COLO829 (cell line): Measurements from ENCODE around the gene PPT2.

ENCODE experiments used
- DNase-seq: peaks from one replicate; pipeline ENCODE4 v3.0.0; 2012; ENCODE audit warnings: low spot score

Gene PPT2

GRCh38 chr6:32151863-32152768 is 1.8 kb upstream of the PPT2 start, which contains the start of gene PRRT1:
TSS of gene PRRT1 (minus strand) at chr6:32151939. CDS start at chr6:32151827, 112 bp downstream.
- no peak for DNase-seq

- DNase-seq, result no peak
Measured at GRCh38 chr6:32152769-32153563, 975 bp upstream of the PPT2 start.

- DNase-seq, result peak; percentile 50
Measured at GRCh38 chr6:32154514-32155161, 697 bp downstream of the PPT2 start.

- DNase-seq, result no peak
Measured at GRCh38 chr6:32156891-32157290, 3.0 kb downstream of the PPT2 start.

GRCh38 chr6:32158052-32158451 is 4.1 kb downstream of the PPT2 start:
- no peak for DNase-seq

GRCh38 chr6:32163559-32164258 is 9.8 kb downstream of the PPT2 start:
- DNase-seq, result peak; percentile 97

GRCh38 chr6:32164295-32164694 is 10.4 kb downstream of the PPT2 start, which contains the start of gene EGFL8:
TSS of gene EGFL8 (plus strand) at chr6:32164595. CDS start at chr6:32166166, 1,571 bp downstream.
- no peak for DNase-seq

GRCh38 chr6:32166411-32167061 is 12.6 kb downstream of the PPT2 start:
- no peak for DNase-seq

- no peak for DNase-seq
Measured at GRCh38 chr6:32167154-32167760, 13.3 kb downstream of the PPT2 start.

- DNase-seq, result no peak
Measured at GRCh38 chr6:32167761-32168262, 13.9 kb downstream of the PPT2 start.

- DNase-seq, result no peak
Measured at GRCh38 chr6:32168350-32168749, 14.4 kb downstream of the PPT2 start.

GRCh38 chr6:32168807-32169591 is 15.1 kb downstream of the PPT2 start:
- no peak for DNase-seq

- DNase-seq, result no peak
Measured at GRCh38 chr6:32170294-32170693, 16.4 kb downstream of the PPT2 start.

GRCh38 chr6:32171234-32171633 is 17.3 kb downstream of the PPT2 start:
- no peak for DNase-seq

GRCh38 chr6:32173051-32173727 is 19.2 kb downstream of the PPT2 start:
- DNase-seq, result no peak

GRCh38 chr6:32174416-32174815 is 20.5 kb downstream of the PPT2 start:
- DNase-seq, result no peak

GRCh38 chr6:32175322-32175710 is 21.4 kb downstream of the PPT2 start:
- no peak for DNase-seq

GRCh38 chr6:32175711-32176475 is 22.0 kb downstream of the PPT2 start, which contains the start of gene AGPAT1:
TSS of gene AGPAT1 (minus strand) at chr6:32176084. CDS start at chr6:32171496, 4,588 bp downstream.
- DNase-seq, result peak; percentile 96
